Activated naive CD4-positive, alpha-beta T cell treated with anti-CD3 and anti-CD28 coated beads, Interleukin-2, amount 10 ng/mL, durations not matched to agents 7 days and 5 days (primary cell): ENCODE measurements around the gene LRRC34.
A peak's percentile ranks its signal among the peaks of the same experiment; 100 is the strongest.

Experiments used
- CTCF ChIA-PET: fragments of 350-600 bp; sonication (Branson Sonifier 250); formaldehyde crosslinking; loops from one replicate; lab custom pipeline; 2021; ENCODE audit warnings: antibody characterized with exemption; lab: Charles Lee
- DNase-seq: peaks from one replicate; pipeline ENCODE4 v3.0.0-alpha.2; 2020
- H3K27ac Mint-ChIP-seq: one replicate; pipeline ENCODE4 v1.8.0; 2021; ENCODE audit warnings: mild to moderate bottlenecking, moderate library complexity, mixed read lengths
- H3K27me3 Mint-ChIP-seq: one replicate; pipeline ENCODE4 v1.8.0; 2021; ENCODE audit warnings: mild to moderate bottlenecking, mixed read lengths
- H3K36me3 Mint-ChIP-seq: one replicate; pipeline ENCODE4 v1.8.0; 2021; ENCODE audit warnings: mixed read lengths
- H3K4me1 Mint-ChIP-seq: one replicate; pipeline ENCODE4 v1.8.0; 2021; ENCODE audit warnings: mixed read lengths
- H3K4me3 Mint-ChIP-seq: one replicate; pipeline ENCODE4 v1.8.0; 2021; ENCODE audit warnings: mild to moderate bottlenecking, moderate library complexity, mixed read lengths
- H3K9me3 Mint-ChIP-seq: one replicate; pipeline ENCODE4 v1.8.0; 2021; ENCODE audit warnings: mixed read lengths

Gene LRRC34

DNA sequence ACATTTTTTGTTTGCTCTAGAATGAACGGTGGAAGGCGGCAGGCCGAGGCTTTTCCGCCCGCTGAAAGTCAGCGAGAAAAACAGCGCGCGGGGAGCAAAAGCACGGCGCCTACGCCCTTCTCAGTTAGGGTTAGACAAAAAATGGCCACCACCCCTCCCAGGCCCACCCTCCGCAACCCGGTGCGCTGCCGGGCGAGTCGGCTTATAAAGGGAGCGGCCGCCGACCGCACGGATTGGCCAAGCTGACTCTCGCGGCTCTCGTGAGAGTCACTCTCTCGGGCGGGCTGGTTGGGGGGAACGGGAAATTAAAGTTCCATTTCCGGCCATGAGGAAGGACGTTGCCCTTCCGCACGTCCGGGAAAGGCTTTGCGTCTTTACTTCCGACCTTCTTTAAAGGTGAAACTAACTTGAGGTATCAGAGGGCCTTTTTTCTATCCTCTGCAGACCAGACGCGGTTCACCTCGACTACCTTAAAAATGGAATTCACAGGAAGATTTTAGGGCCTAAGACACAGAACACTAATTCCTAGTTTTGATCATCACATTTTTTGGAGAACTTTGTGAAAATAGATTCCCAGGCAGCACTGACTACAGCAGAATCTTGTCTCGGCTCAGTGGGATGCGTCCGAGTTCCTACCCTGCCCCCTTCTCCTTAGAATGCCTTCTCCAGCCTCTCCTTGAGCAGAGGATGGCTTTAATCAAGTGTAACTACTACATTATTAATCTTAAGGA is 47.7 kb downstream of the LRRC34 start, which contains the start of gene TERC:
TERC (minus strand) TSS at position 179 of the 731 bp plus-strand sequence.
- H3K27ac Mint-ChIP-seq, result peak within 1 kb of the TSS; percentile 98
- CTCF ChIA-PET, result interaction anchor here (1.0 kb wide), 1 partner anchor 202 kb away, joined by 3 read pairs; the partner anchor contains the start of gene SEC62
- no peaks in the 10 kb centered on the region for H3K9me3 Mint-ChIP-seq
- peak; percentile 94 for DNase-seq
- H3K4me1 Mint-ChIP-seq, result peaks cover 39% of the 10 kb centered on the region
- peaks cover 11% of the 10 kb centered on the region for H3K27me3 Mint-ChIP-seq
- H3K36me3 Mint-ChIP-seq, result peaks cover 3% of the 10 kb centered on the region
- peak within 1 kb of the TSS; percentile 95 for H3K4me3 Mint-ChIP-seq

DNA sequence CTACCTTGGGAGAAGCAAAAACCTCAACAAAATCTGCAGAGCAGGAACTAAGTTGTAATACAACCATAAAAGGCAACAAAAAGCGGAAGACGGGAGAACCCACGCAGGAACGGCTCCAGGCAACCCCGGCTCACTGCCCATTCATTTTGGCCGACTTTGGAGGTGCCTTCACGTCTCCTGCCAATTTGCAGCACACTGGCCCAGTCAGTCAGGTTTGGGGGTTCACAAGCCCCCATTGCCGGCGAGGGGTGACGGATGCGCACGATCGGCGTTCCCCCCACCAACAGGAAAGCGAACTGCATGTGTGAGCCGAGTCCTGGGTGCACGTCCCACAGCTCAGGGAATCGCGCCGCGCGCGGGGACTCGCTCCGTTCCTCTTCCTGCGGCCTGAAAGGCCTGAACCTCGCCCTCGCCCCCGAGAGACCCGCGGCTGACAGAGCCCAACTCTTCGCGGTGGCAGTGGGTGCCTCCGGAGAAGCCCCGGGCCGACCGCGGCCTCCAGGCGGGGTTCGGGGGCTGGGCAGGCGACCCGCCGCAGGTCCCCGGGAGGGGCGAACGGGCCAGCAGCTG is 48.3 kb downstream of the LRRC34 start:
- no peaks in the 10 kb centered on the region for H3K9me3 Mint-ChIP-seq
- peak; percentile 66 for DNase-seq
- H3K27me3 Mint-ChIP-seq, result peaks cover 7% of the 10 kb centered on the region
- peaks cover 39% of the 10 kb centered on the region for H3K4me1 Mint-ChIP-seq
- CTCF ChIA-PET, result interaction anchor here (1.0 to 1.8 kb wide), 4 partner anchors 101 to 649 kb away, joined by 3 to 10 read pairs (median 4); partner anchors contain the start of gene SEC62
- H3K27ac Mint-ChIP-seq, result peak overlapping the region; percentile 98
- H3K36me3 Mint-ChIP-seq, result peaks cover 3% of the 10 kb centered on the region
- H3K4me3 Mint-ChIP-seq, result peak overlapping the region; percentile 95

DNA sequence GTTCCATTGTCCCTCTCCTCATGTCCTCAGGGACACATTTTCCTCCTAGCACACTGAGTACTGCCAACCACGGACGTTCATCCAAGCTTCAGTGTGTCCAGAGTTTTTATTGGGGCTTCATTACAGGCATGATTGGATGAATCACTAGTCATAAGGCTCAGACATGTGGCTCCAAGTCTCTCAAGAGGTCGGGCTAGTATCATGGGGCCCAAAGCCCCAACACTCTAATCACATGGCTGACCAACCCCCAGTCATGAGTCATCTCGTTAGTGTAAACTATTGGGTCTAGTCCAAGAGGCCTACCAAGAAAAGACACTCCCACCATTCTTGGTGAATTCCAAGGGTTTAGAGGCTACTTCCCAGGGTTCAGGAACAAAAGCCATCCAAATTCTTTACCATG is 52.2 kb downstream of the LRRC34 start:
- CTCF ChIA-PET, result interaction anchor here (0.6 to 1.3 kb wide), 3 partner anchors 15 to 1051 kb away, joined by 3 to 4 read pairs (median 3); no protein-coding TSS in a partner anchor
- no peak for DNase-seq
- H3K27me3 Mint-ChIP-seq, result no peaks in the 10 kb centered on the region

DNA sequence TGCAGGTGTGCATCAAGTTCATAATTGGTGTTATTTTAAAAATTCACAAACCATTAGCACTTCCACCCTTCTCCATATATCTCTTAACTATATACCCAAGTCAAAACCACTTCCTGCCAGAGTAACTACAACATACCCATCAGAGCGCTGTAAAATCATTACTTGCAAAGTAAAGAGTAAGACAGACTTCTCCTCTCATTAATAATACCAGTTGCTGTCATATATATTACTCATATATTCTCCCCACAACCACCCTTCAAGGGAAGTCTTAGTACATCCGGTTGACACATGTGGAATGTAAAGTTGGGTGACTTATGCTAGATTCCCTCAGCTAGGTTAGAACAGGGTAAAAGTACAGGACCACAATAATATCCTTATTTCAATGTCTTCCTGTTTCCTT is 53.4 kb downstream of the LRRC34 start:
- H3K36me3 Mint-ChIP-seq, result peaks cover 1% of the 10 kb centered on the region
- peaks cover 32% of the 10 kb centered on the region for H3K4me1 Mint-ChIP-seq
- H3K4me3 Mint-ChIP-seq, result peak overlapping the region; percentile 0
- H3K27me3 Mint-ChIP-seq, result peaks cover 2% of the 10 kb centered on the region
- H3K9me3 Mint-ChIP-seq, result no peaks in the 10 kb centered on the region
- CTCF ChIA-PET, result no interaction called here
- DNase-seq, result no peak
- peak overlapping the region; percentile 13 for H3K27ac Mint-ChIP-seq

More for the DNA sequence above, 52.2 kb downstream of the LRRC34 start:
- no peak overlapping the region for H3K27ac Mint-ChIP-seq
- no peaks in the 10 kb centered on the region for H3K9me3 Mint-ChIP-seq
- H3K4me3 Mint-ChIP-seq, result no peak overlapping the region
- H3K4me1 Mint-ChIP-seq, result peaks cover 39% of the 10 kb centered on the region
- peaks cover 3% of the 10 kb centered on the region for H3K36me3 Mint-ChIP-seq

DNA sequence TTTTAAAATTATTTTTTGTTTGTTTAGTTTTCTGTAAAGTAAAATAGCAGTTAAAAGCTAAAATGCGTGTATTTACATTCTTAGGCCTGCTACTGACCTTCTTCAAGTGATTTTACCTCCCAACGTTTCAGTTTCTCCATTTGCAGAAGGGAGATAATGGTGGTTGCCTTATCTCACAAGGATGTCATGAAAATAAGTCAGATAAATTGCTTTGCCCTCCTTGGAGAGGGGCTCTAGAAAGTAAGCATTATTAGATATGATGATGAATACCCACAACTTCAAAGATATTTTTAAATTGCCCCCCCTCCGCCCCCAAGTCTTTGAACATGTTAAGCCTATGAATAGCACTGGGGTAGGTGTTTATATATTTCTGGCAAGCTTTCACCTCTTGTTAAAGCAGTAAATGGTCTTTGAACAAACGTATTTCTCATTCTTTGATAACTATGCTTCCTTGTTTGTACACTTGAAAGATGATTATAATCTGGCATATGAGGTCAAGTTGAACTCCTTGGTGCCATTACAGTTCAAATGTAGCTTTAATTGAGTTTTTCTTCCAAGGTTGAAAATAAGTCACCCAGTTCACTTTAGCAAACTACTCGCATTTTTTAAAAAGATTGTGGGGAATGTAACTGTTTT is 54.2 kb downstream of the LRRC34 start:
- Mint-ChIP-seq H3K4me1 (peaks cover 24% of the 10 kb centered on the region), H3K36me3 (no peaks in the 10 kb centered on the region), H3K4me3 (no peak overlapping the region), H3K9me3 (no peaks in the 10 kb centered on the region), H3K27ac (no peak overlapping the region), H3K27me3 (peaks cover 7% of the 10 kb centered on the region)
- CTCF ChIA-PET, result no interaction called here
- no peak for DNase-seq

DNA sequence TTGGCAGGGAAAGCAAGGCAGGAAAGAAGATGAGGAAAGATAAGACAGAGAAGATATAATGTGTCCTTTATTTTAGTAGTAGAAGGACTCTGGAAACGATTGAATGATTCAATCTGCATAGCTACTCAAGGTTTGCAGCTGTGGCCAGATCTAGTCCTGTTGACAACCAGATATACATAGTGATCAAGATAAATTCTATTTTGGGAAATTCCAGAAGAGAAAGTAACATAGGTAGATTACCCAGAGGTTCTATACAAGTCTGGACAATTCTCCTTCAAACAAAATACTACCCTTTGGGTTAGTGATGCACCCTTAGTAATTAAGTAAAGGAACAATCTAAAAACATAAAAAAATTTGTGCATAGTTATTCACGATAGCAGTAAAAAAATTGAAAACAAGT is 57.2 kb downstream of the LRRC34 start:
- Mint-ChIP-seq H3K4me1 (peaks cover 15% of the 10 kb centered on the region), H3K36me3 (no peaks in the 10 kb centered on the region), H3K9me3 (no peaks in the 10 kb centered on the region), H3K27ac (no peak overlapping the region), H3K27me3 (peaks cover 17% of the 10 kb centered on the region), H3K4me3 (no peak overlapping the region)
- CTCF ChIA-PET, result no interaction called here
- DNase-seq, result no peak

DNA sequence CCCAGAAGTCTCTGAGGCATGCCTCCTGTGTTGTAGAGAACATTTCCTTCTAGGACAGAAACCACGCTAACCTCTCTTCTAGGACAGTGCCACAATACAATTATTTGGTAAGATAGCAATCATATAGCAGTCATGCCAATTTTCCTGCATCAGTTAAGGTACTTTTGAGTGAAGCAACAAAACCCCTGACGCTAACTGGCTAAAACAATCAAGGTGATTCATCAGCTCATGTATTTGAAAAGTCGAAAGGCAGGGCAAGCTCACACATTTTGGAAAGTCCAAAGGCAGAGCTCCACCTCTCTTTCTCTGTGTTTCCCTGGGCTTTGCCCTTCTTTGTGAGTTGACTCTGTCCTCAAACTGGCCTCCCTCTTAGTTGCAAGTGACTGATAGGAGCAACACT is 58.0 kb downstream of the LRRC34 start:
- Mint-ChIP-seq H3K4me1 (peaks cover 13% of the 10 kb centered on the region), H3K36me3 (no peaks in the 10 kb centered on the region), H3K4me3 (no peak overlapping the region), H3K27me3 (peaks cover 23% of the 10 kb centered on the region), H3K27ac (no peak overlapping the region), H3K9me3 (no peaks in the 10 kb centered on the region)
- CTCF ChIA-PET, result interaction anchor here (0.6 kb wide), 1 partner anchor 13 kb away, joined by 4 read pairs; no protein-coding TSS in a partner anchor
- DNase-seq, result no peak

DNA sequence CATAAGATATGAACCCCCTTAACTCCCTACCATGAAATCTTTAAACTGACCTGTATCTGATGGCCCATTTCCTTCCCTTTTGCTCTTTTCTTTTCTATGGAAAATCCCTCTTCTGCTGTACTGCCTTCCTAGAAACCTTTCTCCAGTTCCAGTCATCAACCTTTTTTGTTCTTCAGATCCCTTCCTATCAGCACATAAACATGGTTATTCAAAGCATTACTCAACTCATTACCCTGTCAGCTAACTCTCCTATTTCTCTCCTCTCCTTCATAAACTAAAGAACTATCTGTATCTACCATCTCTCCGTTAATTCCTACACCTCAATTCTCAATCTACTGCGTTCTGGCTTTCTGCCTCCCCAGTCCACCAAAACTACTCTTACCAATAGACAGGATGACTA is 60.8 kb downstream of the LRRC34 start:
- H3K4me1 Mint-ChIP-seq, result peaks cover 7% of the 10 kb centered on the region
- no peak for DNase-seq
- H3K27me3 Mint-ChIP-seq, result peaks cover 32% of the 10 kb centered on the region
- H3K27ac Mint-ChIP-seq, result no peak overlapping the region
- CTCF ChIA-PET, result no interaction called here
- no peak overlapping the region for H3K4me3 Mint-ChIP-seq
- H3K36me3 Mint-ChIP-seq, result no peaks in the 10 kb centered on the region
- H3K9me3 Mint-ChIP-seq, result no peaks in the 10 kb centered on the region

DNA sequence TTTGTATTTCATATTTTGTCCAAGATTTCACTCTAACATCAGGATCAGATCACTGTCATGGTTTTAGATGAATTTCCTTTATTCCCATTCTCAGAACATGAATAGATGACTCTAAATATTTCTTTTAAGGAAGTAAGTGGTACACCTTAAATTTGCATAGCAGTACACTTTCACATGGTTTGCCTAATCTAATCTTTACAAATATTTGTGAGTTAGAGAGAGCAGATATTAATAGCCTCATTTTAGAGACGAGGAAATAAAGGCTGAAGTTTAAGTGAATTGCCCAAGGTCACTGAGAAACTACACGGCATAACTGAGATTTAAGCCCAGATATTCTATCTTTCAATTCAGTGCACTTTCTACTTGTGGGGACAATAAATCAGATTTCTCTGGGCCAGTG is 62.0 kb downstream of the LRRC34 start:
- no peaks in the 10 kb centered on the region for H3K9me3 Mint-ChIP-seq
- peaks cover 37% of the 10 kb centered on the region for H3K27me3 Mint-ChIP-seq
- no peak overlapping the region for H3K27ac Mint-ChIP-seq
- no peak for DNase-seq
- peaks cover 7% of the 10 kb centered on the region for H3K4me1 Mint-ChIP-seq
- CTCF ChIA-PET, result no interaction called here
- no peaks in the 10 kb centered on the region for H3K36me3 Mint-ChIP-seq
- no peak overlapping the region for H3K4me3 Mint-ChIP-seq

DNA sequence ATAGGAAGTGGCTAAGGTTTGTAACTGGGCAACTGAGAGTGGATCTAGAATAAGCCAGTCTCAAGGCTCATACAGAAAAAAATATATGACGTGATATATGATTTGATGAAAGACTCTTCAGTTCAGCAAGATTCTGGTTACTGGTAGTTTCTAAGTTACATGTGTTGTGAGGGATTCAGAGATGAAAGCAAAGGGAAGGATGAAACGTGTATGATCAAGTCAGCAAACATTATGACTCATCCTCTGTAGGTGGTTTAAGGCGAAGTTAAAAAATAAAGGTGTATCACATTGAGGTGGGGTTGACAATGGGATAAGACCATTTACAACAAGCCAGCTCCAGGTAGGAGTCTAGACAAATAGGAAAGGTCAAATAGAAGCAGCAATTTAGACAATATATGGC is 64.0 kb downstream of the LRRC34 start:
- Mint-ChIP-seq H3K9me3 (no peaks in the 10 kb centered on the region), H3K27ac (no peak overlapping the region), H3K36me3 (no peaks in the 10 kb centered on the region), H3K4me3 (no peak overlapping the region), H3K27me3 (peaks cover 33% of the 10 kb centered on the region), H3K4me1 (peaks cover 7% of the 10 kb centered on the region)
- CTCF ChIA-PET, result no interaction called here
- DNase-seq, result no peak

DNA sequence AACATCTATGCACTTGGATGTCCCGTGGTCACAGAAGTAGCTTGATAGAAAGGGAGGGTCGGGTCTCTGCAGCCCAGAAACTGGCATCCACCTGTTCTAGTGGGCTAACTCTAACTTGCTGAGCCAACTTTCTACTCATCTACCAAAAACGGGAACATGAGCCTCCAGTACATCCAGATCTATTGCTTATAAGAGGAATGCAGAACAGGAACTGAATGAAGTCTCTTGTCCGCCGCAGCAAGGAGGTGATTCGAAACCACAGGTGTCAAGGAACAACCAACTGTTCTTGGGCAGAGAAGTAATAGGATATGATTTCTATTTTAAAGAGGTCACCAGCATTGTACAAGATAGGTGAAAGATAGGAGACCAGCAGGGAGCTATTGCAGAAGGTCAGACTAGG is 65.8 kb downstream of the LRRC34 start:
- Mint-ChIP-seq H3K27me3 (peaks cover 26% of the 10 kb centered on the region), H3K9me3 (no peaks in the 10 kb centered on the region), H3K4me3 (no peak overlapping the region), H3K4me1 (peaks cover 7% of the 10 kb centered on the region), H3K27ac (no peak overlapping the region), H3K36me3 (no peaks in the 10 kb centered on the region)
- CTCF ChIA-PET, result no interaction called here
- no peak for DNase-seq

DNA sequence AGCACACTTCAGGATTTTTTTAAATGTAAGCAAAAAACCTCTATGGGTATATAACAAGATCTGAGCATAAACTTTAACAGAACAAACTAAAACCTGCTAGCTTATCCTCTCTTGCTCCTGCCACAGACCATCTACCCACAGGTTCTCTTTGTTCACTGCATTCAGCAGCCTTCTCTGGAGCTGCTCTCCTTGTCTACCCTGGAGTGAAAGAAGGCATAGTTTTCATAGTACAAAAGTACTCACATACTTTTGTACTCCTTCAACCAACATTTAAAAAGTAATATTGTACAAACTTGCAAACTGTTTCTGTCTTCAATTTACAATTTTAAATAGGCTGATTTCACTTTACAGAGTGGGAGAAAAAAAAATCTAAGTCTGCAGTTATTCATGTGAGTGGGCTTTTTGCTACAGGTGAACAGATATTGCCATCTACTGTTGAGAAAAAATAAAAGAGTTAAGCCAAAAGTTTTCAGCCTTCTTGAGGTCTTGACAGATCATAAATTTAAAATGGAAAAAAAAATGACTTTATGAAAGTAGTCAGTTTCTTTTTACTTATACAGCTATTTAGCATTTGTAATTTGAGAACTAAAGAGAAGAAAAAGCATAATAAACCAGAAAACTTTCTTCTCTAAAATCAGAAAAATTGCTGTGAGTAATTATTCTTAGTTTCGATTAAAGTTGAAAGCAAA is 68.2 kb downstream of the LRRC34 start:
- DNase-seq, result no peak
- CTCF ChIA-PET, result interaction anchor here (1.0 to 2.4 kb wide), 3 partner anchors 74 to 595 kb away, joined by 3 to 11 read pairs (median 6); no protein-coding TSS in a partner anchor

More for the DNA sequence above, 68.2 kb downstream of the LRRC34 start:
- Mint-ChIP-seq H3K4me3 (no peak overlapping the region), H3K36me3 (no peaks in the 10 kb centered on the region), H3K9me3 (no peaks in the 10 kb centered on the region), H3K4me1 (peaks cover 7% of the 10 kb centered on the region), H3K27ac (no peak overlapping the region), H3K27me3 (peaks cover 17% of the 10 kb centered on the region)
